NCI-H1694 treated with DMSO at 0.1 percent for 48 hours (cell line): ENCODE data around the gene GSK3A.

Source experiments
- DNase-seq: peaks from one replicate; lab custom pipeline; 2025; lab: John Stamatoyannopoulos, UW

Gene GSK3A

GRCh38 chr19:42280815-42281145 lies 38.4 kb upstream of the GSK3A start:
- peak; percentile 67 for DNase-seq

GRCh38 chr19:42279902-42280814 lies 37.8 kb upstream of the GSK3A start:
- DNase-seq = peak; percentile 93

GRCh38 chr19:42279155-42279901 lies 36.9 kb upstream of the GSK3A start:
- no peak for DNase-seq

GRCh38 chr19:42278452-42279154 lies 36.2 kb upstream of the GSK3A start:
- no peak for DNase-seq

- peak; percentile 71 for DNase-seq
These were observed 35.5 kb upstream of the GSK3A start for GRCh38 chr19:42277821-42278451.

- no peak for DNase-seq
These were observed 34.4 kb upstream of the GSK3A start for GRCh38 chr19:42276821-42277220.

GRCh38 chr19:42276284-42276683 lies 33.9 kb upstream of the GSK3A start:
- DNase-seq = no peak

- DNase-seq = no peak
These were observed 33.1 kb upstream of the GSK3A start for GRCh38 chr19:42275517-42275916.

GRCh38 chr19:42275103-42275502 lies 32.7 kb upstream of the GSK3A start:
- DNase-seq = no peak

GRCh38 chr19:42274065-42274682 lies 31.8 kb upstream of the GSK3A start:
- DNase-seq = no peak

GRCh38 chr19:42273407-42274064 lies 31.1 kb upstream of the GSK3A start:
- DNase-seq = no peak

GRCh38 chr19:42272989-42273406 lies 30.6 kb upstream of the GSK3A start:
- DNase-seq = no peak

GRCh38 chr19:42272535-42272897 lies 30.1 kb upstream of the GSK3A start:
- DNase-seq = no peak

- DNase-seq = no peak
These were observed 29.6 kb upstream of the GSK3A start for GRCh38 chr19:42271861-42272534.

- DNase-seq = no peak
These were observed 28.6 kb upstream of the GSK3A start for GRCh38 chr19:42271045-42271419.

GRCh38 chr19:42270346-42271044 lies 28.1 kb upstream of the GSK3A start:
- DNase-seq = no peak

- DNase-seq = no peak
These were observed 27.3 kb upstream of the GSK3A start for GRCh38 chr19:42269478-42270345.

GRCh38 chr19:42268704-42269477 lies 26.5 kb upstream of the GSK3A start, which contains the start of gene CIC:
Gene CIC (plus strand): TSS chr19:42269252. CDS start chr19:42271784, 2,532 bp downstream.
- DNase-seq = peak; percentile 100
